Mesothelial cell of epicardium (in vitro differentiated cells): ENCODE data around the gene PPP1R37. TPM values are rescaled to one million over a fixed set of nuclear protein-coding genes. Genes with fewer than 3 reads are reported as not detected.
"Not testable (repeated sequence)": the region's sequence is repeated elsewhere in the genome, so short reads cannot be mapped to it uniquely, and the experiment has no call there.

Source experiments
- DNase-seq, 2 experiments: peaks; one replicate each; pipeline ENCODE4 v3.0.0; 2021; ENCODE audit warnings: low spot score in 2 of 2; ENCODE audit not compliant: unreplicated experiment in 2 of 2
- H3K27ac Mint-ChIP-seq: 2 replicates; pipeline ENCODE4 v1.8.0; 2021; ENCODE audit warnings: mixed read lengths
- H3K27me3 Mint-ChIP-seq: 2 replicates; pipeline ENCODE4 v1.8.0; 2021; ENCODE audit warnings: low read depth, mixed read lengths
- H3K36me3 Mint-ChIP-seq: 2 replicates; pipeline ENCODE4 v1.8.0; 2021; ENCODE audit warnings: mixed read lengths
- H3K4me1 Mint-ChIP-seq: 2 replicates; pipeline ENCODE4 v1.8.0; 2021; ENCODE audit warnings: mixed read lengths
- H3K4me3 Mint-ChIP-seq: 2 replicates; pipeline ENCODE4 v1.8.0; 2021; ENCODE audit warnings: mild to moderate bottlenecking, moderate library complexity, mixed read lengths
- H3K9me3 Mint-ChIP-seq: 2 replicates; pipeline ENCODE4 v1.8.0; 2021; ENCODE audit warnings: mixed read lengths
- total RNA-seq: library from RNA; stranded (reverse); gene quantifications from 3 replicates; pipeline ENCODE4 v1.2.1, GENCODE V29; 2021
- TF ChIP-seq, protein P1 (sequence below): fragments of 200-600 bp; sonication (generic); IDR thresholded peaks from one replicate; pipeline ENCODE4 v1.5.0; 2021; ENCODE audit warnings: antibody characterized with exemption; ENCODE audit not compliant: unreplicated experiment

The PPP1R37 gene
- total RNA-seq, 1 donor from 2014 or later = 40.7 TPM

DNA sequence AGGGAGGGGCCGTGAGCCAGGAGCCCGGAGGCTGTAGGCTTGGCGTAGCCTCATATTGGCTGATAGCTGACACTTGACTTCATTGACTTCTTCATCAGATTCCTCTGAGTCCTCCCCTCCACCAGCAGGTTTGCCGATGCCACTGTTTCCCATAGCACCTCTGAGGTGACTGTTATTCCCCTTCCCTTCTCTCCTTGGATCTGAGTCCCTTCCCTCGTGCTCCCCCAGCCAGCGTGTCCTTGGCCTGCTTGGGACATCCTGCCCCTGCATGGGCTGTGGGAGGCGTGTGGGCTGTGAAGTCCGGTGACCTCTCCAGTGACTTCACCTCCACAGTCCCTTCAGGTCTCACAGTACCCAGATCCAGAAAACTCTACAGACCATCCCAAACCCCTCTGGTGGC, 8.8 kb downstream of the PPP1R37 start:
- Mint-ChIP-seq H3K9me3 (no peaks in the 10 kb centered on the region), H3K4me3 (no peak overlapping the region), H3K27ac (no peak overlapping the region), H3K27me3 (no peaks in the 10 kb centered on the region), H3K4me1 (peaks cover 46% of the 10 kb centered on the region), H3K36me3 (no peaks in the 10 kb centered on the region)
- DNase-seq = no peak
- TF ChIP-seq, protein P1, sequence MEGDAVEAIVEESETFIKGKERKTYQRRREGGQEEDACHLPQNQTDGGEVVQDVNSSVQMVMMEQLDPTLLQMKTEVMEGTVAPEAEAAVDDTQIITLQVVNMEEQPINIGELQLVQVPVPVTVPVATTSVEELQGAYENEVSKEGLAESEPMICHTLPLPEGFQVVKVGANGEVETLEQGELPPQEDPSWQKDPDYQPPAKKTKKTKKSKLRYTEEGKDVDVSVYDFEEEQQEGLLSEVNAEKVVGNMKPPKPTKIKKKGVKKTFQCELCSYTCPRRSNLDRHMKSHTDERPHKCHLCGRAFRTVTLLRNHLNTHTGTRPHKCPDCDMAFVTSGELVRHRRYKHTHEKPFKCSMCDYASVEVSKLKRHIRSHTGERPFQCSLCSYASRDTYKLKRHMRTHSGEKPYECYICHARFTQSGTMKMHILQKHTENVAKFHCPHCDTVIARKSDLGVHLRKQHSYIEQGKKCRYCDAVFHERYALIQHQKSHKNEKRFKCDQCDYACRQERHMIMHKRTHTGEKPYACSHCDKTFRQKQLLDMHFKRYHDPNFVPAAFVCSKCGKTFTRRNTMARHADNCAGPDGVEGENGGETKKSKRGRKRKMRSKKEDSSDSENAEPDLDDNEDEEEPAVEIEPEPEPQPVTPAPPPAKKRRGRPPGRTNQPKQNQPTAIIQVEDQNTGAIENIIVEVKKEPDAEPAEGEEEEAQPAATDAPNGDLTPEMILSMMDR = no peak

DNA sequence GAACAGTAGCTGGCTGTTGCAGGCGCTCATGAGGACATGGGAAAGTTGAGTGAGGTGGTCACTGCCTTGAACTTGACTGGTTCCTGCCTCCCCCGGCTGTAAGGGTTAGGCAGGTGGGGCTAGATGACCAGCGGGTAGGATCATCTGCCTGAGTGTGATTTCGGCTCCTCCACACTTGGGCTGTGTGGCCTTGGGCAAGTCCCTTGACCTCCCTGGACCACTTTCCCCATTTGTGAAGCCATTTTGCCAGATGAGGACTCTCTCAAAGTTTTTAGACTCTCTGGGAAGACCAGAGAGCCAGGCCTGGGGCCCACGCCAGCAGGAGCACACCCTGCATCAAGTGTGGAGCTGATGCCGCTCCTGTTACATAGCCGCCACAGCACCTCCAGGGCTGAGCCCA, 9.5 kb downstream of the PPP1R37 start:
- Mint-ChIP-seq H3K4me3 (no peak overlapping the region), H3K27me3 (no peaks in the 10 kb centered on the region), H3K4me1 (peaks cover 43% of the 10 kb centered on the region), H3K27ac (no peak overlapping the region), H3K36me3 (no peaks in the 10 kb centered on the region), H3K9me3 (no peaks in the 10 kb centered on the region)
- TF ChIP-seq, protein P1 = no peak
- DNase-seq = no peak

DNA sequence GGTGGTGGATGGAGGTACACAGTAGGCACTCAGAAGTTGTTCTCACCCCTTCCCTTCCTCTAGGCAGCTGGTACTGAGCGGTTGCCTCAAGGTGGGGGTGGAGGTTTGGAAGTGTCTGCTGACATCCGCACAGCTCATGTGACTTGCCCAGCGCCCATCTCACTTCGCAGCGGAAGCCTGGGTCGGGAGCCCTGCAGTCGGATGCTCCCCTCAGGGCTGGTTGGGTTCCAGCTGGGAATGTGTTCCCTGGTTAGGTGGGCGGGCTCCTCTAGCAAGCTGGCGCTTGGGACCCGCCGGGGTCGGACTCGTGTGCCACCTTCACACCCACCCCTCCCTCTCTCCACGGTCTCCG, 10.2 kb downstream of the PPP1R37 start:
- H3K4me3 Mint-ChIP-seq = no peak overlapping the region
- DNase-seq = no peak
- no peaks in the 10 kb centered on the region for H3K36me3 Mint-ChIP-seq
- H3K4me1 Mint-ChIP-seq = peaks cover 40% of the 10 kb centered on the region
- TF ChIP-seq, protein P1 = no peak
- no peaks in the 10 kb centered on the region for H3K27me3 Mint-ChIP-seq
- H3K9me3 Mint-ChIP-seq = no peaks in the 10 kb centered on the region
- no peak overlapping the region for H3K27ac Mint-ChIP-seq

DNA sequence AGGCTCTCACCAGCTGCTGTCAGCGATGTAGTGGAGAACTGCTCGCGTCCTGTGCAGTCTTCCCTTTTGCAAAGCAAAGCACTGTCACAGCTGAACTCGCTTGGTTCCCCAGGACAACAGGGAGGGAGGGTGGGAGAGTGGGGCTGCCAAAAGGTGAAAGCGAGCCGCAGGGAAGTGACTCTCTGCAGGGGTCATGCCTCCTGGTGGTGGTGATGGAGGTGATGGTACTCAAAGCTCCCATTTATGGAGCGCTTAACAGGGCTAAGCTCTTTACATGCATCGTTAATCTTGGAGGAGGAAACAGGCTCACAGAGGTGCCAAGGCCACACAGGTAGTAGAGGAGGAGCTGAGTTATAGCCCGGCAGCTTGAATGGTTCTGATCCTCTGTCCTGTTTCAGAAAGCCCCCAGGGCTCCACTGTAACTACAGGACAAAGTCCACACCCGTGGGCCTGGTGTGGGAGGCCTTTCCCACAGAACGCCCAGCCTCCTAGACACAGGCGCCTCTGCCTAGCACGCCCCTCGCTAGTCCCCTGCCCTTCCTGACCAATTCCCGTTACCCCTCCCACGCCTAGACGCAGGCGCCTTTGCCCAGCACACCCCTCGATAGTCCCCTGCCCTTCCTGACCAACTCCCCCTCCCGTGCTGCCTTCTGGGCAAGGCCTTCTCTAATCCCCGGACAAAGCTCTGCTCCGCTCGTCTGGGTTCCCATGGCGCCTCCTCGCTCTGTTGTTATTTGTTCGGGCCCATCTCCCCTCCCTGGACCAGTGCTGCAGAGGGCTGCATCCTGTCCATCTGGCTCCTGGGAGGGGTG, 10.7 kb downstream of the PPP1R37 start:
- H3K36me3 Mint-ChIP-seq = no peaks in the 10 kb centered on the region
- H3K4me1 Mint-ChIP-seq = peaks cover 34% of the 10 kb centered on the region
- H3K9me3 Mint-ChIP-seq = no peaks in the 10 kb centered on the region
- DNase-seq = no peak
- H3K27me3 Mint-ChIP-seq = no peaks in the 10 kb centered on the region
- no peak overlapping the region for H3K4me3 Mint-ChIP-seq
- H3K27ac Mint-ChIP-seq = no peak overlapping the region
- TF ChIP-seq, protein P1 = no peak

DNA sequence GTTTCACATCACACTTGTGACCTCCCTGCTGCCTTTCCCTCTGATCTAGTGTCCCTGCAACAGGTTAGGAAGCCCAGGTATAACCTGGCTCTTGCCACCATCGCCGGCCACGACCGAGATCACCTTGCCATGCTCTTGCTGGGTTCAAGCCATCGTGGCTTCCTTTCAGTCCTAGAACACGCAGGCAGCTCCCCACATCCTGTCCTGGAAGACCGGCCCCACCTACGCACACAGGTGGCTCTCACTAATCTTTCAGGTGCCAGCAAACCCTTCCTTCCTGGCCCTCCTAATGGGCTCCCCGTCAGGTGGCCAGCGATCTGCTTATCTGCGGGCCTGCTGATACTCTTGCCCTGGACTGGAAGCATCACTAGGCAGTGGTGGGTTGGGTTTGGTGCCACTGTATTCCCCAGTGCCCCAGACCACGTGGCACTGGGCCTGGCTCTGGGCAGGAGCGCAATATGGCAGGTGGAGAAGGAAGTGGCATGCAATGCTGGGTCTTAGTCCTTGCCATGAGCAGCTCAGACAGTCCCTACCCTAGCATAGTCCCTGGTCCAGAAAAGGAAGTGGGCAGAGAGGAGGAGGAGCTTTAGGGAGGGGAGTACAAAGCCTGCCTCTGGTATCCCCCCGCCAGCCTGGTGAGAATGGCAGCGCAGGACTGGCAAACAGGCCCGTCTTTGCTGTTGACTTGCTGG, 11.8 kb downstream of the PPP1R37 start:
- no peak for DNase-seq
- Mint-ChIP-seq H3K4me1 (peaks cover 23% of the 10 kb centered on the region), H3K36me3 (no peaks in the 10 kb centered on the region), H3K4me3 (no peak overlapping the region), H3K27ac (no peak overlapping the region), H3K27me3 (no peaks in the 10 kb centered on the region), H3K9me3 (no peaks in the 10 kb centered on the region)
- TF ChIP-seq, protein P1 = no peak

DNA sequence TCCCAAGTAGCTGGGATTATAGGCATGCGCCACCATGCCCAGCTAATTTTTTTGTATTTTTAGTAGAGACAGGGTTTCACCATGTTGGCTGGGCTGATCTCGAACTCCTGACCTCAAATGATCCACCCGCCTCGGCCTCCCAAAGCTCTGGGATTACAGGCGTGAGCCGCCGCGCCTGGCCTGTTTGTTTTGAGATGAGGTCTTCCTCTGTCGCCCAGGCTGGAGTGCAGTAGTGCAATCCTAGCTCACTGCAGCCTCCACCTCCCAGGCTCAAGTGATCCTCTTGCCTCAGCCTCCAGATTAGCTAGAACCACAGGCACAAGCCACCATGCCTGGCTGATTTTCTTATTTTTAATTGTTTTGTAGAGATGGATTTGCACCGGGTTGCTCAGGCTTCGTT, 13.4 kb downstream of the PPP1R37 start:
- peaks cover 17% of the 10 kb centered on the region for H3K4me1 Mint-ChIP-seq
- not testable (repeated sequence) for H3K36me3 Mint-ChIP-seq, DNase-seq, H3K4me3 Mint-ChIP-seq, H3K27me3 Mint-ChIP-seq, H3K27ac Mint-ChIP-seq, H3K9me3 Mint-ChIP-seq
